ENCODE measurements around the gene ACAN.

ACAN gene

DNA sequence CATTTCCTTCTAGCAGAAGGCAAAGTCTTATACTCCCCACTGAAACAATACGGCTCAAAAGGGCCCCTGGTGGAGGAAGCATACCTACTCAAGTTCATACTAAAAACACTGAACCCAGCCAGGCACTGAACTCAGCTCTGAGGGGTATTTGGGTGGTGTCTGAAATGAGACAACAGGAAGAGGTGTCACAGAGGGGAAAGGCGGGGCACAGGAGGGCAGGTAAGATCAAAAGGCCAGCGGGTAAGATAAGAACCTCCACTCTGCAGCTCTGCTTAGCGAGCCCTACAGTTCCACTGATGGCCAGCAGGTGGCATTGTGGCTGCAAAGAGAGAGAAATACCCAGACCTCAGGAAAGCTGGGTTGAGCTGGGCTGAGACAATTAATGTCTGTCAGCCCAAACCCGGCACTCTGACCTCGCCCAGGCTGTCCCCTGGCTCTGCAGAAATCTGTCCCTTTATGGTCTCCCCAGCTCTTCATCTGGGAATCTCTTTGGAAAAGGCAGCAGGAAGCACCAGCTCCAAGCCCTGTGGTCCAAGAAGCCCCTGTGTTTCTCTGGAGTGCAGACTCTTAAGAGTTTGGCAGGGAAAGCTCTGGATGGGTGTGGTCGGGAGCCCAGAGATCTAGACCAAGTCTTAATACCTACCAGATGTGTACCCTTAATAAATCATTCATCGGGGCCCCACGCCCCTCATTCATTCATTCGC, 101.5 kb downstream of the ACAN start:
- Mint-ChIP-seq H3K27ac (peak overlapping the region; percentile 29), H3K36me3 (ENCODE audit: low read depth) (no peaks in the 10 kb centered on the region), H3K4me3 (no peak overlapping the region), H3K4me1 (ENCODE audit: low read depth) (peaks cover 20% of the 10 kb centered on the region), H3K27me3 (no peaks in the 10 kb centered on the region), H3K9me3 (no peaks in the 10 kb centered on the region)

DNA sequence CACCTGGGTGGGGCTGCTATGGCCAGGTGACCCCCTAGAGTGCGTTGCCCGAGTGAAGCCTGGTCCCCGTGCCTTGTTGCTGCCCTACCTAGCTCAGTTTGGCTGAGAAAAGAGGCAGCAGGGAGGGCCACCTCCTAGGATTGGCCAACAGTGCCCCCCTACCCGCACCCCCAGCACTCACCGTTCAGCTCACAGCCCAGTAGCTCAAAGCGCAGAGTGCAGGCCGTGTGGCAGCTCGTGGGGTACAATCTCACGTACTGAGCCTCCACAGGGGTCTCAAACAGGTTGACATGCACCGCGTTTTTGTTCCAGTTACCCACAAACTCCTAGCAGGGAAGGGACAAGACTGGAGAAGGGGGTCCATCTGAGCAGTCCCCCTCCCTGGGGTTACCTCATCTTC, 102.3 kb downstream of the ACAN start:
- no peak overlapping the region for H3K4me3 Mint-ChIP-seq
- no peaks in the 10 kb centered on the region for H3K9me3 Mint-ChIP-seq
- no peak overlapping the region for H3K27ac Mint-ChIP-seq
- no peaks in the 10 kb centered on the region for H3K27me3 Mint-ChIP-seq
- H3K36me3 Mint-ChIP-seq (ENCODE audit: low read depth): no peaks in the 10 kb centered on the region
- H3K4me1 Mint-ChIP-seq (ENCODE audit: low read depth): peaks cover 20% of the 10 kb centered on the region

DNA sequence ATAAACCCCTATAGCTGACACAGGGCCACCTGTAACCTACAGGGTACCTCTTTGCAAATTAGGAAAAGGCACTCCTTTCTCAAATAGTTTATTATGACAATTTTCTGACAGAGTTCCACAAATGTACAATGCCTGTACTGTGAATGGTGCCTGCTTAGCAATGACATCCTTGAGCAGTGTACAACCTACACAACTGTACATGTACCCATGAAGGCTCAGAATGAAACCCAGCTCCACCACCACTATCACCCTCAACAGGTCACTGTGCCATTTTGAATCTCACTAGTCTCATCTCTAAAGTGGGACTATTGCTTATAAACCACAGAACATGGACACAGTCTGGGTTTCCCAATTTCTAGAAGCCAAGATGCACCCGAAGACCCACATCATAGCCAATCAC, 102.9 kb downstream of the ACAN start:
- Mint-ChIP-seq H3K36me3 (ENCODE audit: low read depth) (no peaks in the 10 kb centered on the region), H3K9me3 (no peaks in the 10 kb centered on the region), H3K27me3 (no peaks in the 10 kb centered on the region), H3K27ac (no peak overlapping the region), H3K4me3 (no peak overlapping the region), H3K4me1 (ENCODE audit: low read depth) (peaks cover 25% of the 10 kb centered on the region)

DNA sequence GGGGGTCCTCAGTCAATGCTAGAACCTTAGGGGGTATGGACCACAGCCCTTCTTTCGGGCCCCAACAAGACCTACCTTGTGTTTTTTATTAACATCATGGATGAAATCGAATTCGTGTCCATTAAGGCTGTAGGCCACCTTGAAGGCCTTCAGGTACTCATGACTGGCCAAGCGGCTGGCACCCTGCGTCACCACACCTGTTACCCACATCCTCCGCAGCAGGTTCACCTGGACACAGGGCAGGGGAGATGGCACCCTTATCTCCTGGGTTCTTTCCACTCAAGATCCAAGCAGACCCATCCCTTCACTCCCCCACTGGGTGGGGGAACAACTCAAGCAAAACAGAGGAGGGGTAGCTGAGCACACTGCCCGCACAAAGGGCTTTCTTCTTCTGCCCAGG, 103.3 kb downstream of the ACAN start:
- no peak overlapping the region for H3K27ac Mint-ChIP-seq

DNA sequence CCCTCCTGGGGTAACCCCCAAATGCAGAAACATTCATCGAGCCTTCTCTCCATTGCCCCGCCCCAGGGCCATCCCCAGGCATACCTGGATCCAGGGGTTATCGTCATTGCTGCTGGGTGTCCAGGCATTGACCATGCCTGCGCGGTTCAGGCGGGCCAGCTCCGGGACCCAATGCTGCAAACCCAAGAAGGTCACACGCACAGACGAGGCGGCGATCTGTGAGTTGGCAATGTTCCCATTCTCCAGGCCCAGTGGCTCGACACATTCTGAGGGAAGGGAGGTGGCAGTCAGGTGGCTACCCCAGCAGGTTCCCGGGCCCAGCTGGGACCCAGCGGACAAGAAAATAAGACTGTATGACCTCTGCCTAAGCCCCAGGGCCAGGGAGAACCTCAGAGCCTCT, 103.9 kb downstream of the ACAN start:
- peaks cover 30% of the 10 kb centered on the region for H3K4me1 Mint-ChIP-seq (ENCODE audit: low read depth)

More for the DNA sequence above, 103.3 kb downstream of the ACAN start:
- H3K36me3 Mint-ChIP-seq (ENCODE audit: low read depth): no peaks in the 10 kb centered on the region
- no peaks in the 10 kb centered on the region for H3K27me3 Mint-ChIP-seq
- no peaks in the 10 kb centered on the region for H3K9me3 Mint-ChIP-seq
- H3K4me1 Mint-ChIP-seq (ENCODE audit: low read depth): peaks cover 26% of the 10 kb centered on the region
- H3K4me3 Mint-ChIP-seq: no peak overlapping the region

DNA sequence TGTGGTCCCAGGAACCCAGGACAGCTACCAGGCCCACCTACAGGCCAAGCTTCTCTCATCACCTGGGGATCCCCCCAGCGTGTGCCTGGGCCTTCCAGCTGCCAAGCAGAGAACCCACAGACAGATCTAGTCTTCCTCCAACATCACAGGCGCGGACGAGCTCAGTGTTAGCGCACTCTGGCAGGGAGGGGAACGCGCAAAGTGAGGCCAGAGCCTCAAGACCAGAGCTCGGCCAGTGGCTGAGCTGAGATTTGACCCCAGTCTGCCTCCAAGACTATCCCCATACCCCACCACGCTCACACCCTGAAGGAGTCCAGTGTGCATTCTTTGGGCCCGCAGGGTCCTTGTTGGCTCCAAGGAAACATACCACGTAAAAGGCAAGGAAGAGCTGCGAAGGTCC, 104.9 kb downstream of the ACAN start:
- no peaks in the 10 kb centered on the region for H3K36me3 Mint-ChIP-seq (ENCODE audit: low read depth)
- H3K4me1 Mint-ChIP-seq (ENCODE audit: low read depth): peaks cover 31% of the 10 kb centered on the region
- H3K27ac Mint-ChIP-seq: no peak overlapping the region
- H3K27me3 Mint-ChIP-seq: no peaks in the 10 kb centered on the region
- no peak overlapping the region for H3K4me3 Mint-ChIP-seq
- no peaks in the 10 kb centered on the region for H3K9me3 Mint-ChIP-seq

More for the DNA sequence above, 103.9 kb downstream of the ACAN start:
- H3K36me3 Mint-ChIP-seq (ENCODE audit: low read depth): no peaks in the 10 kb centered on the region
- H3K27ac Mint-ChIP-seq: no peak overlapping the region
- no peak overlapping the region for H3K4me3 Mint-ChIP-seq
- no peaks in the 10 kb centered on the region for H3K27me3 Mint-ChIP-seq
- H3K9me3 Mint-ChIP-seq: no peaks in the 10 kb centered on the region

DNA sequence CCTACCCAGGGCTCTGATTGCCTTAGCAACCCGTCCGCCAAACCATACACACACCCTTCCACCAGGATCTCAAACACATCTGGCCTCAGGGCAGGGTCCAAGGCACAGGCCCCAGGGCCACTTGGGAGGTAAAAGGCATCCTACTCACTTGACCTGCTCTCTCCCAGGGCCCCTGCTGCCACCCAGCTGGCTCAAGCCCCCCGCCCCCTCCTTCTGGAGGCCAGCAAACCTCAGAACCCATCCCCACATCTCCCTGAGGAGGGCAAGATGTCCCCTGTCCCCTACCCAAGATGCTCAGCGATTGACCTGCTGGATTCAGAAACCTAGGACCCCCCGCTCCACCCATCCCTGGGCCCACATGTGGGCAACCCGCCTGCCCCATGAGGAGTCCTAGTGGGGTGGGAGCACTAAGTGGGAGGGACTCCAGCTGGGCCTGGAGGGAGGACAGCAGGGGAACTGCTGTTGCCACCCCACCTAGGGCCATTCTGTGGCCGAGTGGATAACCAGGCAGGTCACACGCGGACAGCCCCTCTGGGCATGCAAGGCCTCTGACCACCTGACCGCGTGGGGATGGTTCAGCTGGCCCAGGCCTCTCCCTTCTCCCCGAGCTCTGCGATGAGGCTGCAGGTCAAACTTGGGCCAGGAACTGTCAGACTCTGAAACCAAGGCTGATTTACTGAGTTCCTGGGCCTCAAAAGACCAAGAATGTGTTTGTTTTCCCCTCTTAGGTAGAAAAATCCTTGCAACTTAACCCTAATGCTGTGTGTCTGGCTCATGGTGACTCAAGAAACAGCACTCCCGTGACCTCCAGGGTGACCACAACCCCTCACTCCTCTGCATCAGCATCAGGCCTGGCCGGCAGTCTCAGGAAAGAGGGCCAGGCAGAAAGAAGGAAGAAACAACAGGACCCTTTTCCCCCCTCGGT, 105.7 kb downstream of the ACAN start:
- H3K36me3 Mint-ChIP-seq (ENCODE audit: low read depth): no peaks in the 10 kb centered on the region
- H3K4me1 Mint-ChIP-seq (ENCODE audit: low read depth): peaks cover 32% of the 10 kb centered on the region
- H3K4me3 Mint-ChIP-seq: no peak overlapping the region
- no peaks in the 10 kb centered on the region for H3K27me3 Mint-ChIP-seq
- peak overlapping the region; percentile 5 for H3K27ac Mint-ChIP-seq
- no peaks in the 10 kb centered on the region for H3K9me3 Mint-ChIP-seq

DNA sequence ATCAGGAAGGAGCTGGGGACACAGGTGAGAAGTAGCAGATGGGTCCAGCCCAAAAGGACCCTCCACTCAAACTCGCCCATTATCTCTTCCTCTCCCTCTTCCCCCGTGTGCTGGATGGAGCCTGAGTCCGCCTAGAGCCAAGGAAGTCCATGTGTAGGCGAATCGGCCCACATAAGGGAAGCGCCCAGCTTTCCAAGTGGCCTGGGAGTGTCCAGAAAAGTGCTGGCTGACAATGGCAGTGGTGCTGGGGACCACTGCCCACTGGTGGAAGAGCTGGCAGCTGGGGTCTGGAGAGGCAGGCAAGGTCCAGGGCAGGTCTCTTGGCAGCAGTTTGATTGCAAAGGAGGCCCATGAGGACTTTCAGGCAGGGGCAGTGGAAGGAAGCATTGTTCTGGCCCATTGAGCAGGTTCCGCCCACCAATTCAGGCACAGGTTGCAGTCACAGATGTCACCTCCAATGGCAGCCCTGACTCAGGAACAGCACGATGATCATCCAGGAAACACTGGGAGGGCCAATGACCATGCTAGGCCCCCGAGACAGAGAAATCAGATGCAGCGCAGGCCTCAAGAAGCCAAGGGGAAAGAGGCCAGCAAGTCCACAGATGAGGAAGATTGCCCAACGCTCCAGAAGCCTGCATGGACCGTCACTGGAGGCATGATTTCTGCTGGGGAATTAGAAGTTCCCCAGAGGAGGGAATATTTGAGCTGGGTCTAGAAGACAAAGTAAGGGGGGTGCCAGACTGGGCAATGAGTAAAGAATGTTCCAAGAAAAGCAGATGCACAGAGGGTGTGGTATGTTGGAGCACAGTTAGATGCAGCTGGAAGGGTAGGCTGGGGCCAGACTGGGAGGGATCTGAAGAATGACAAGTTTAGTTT, 107.0 kb downstream of the ACAN start:
- Mint-ChIP-seq H3K9me3 (no peaks in the 10 kb centered on the region), H3K4me1 (ENCODE audit: low read depth) (peaks cover 20% of the 10 kb centered on the region), H3K27me3 (no peaks in the 10 kb centered on the region), H3K36me3 (ENCODE audit: low read depth) (no peaks in the 10 kb centered on the region), H3K4me3 (no peak overlapping the region), H3K27ac (no peak overlapping the region)

DNA sequence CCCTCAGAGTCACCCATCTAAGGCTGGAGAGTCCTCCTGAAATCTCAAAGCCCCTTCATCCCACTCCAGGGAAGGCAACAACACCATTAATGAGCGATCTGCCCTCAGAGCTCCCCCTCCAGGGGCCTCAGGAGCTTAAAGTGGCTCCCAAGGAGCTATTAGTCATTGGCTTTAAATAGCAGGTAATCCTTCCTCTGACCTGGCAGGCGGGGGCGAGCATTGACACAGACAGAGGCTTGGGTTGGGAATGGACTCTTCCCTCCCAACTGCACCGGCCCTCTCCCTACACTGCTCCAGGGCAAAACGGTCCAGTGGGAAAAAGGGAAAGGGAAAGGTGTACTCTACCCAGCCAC, 108.5 kb downstream of the ACAN start:
- Mint-ChIP-seq H3K27me3 (no peaks in the 10 kb centered on the region), H3K4me3 (peak overlapping the region; percentile 92), H3K36me3 (ENCODE audit: low read depth) (no peaks in the 10 kb centered on the region), H3K4me1 (ENCODE audit: low read depth) (peaks cover 19% of the 10 kb centered on the region), H3K27ac (no peak overlapping the region), H3K9me3 (no peaks in the 10 kb centered on the region)

DNA sequence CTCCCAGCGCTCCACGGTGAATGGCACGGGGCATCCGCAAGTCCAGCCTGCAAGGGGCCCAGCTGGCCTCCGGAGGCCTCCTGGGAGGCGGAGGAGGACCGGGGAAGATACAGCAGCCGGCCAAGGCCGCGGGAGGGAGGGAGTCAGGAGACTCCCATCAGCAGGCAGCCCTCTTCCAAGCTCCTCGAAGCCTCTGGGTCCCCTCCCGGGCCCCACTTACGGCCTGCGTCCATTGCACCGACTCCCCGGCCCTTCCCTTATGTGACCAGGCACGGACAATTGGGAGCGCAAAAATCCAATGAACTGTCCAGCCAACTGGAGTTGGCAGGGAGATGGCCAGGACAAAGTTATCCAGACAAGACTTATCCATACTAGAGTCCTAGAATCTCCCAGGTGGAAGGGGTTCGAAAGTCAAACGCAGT, 109.3 kb downstream of the ACAN start:
- H3K9me3 Mint-ChIP-seq: no peaks in the 10 kb centered on the region
- H3K4me1 Mint-ChIP-seq (ENCODE audit: low read depth): peaks cover 19% of the 10 kb centered on the region
- H3K27me3 Mint-ChIP-seq: no peaks in the 10 kb centered on the region
- no peaks in the 10 kb centered on the region for H3K36me3 Mint-ChIP-seq (ENCODE audit: low read depth)
- peak overlapping the region; percentile 92 for H3K4me3 Mint-ChIP-seq
- H3K27ac Mint-ChIP-seq: no peak overlapping the region

DNA sequence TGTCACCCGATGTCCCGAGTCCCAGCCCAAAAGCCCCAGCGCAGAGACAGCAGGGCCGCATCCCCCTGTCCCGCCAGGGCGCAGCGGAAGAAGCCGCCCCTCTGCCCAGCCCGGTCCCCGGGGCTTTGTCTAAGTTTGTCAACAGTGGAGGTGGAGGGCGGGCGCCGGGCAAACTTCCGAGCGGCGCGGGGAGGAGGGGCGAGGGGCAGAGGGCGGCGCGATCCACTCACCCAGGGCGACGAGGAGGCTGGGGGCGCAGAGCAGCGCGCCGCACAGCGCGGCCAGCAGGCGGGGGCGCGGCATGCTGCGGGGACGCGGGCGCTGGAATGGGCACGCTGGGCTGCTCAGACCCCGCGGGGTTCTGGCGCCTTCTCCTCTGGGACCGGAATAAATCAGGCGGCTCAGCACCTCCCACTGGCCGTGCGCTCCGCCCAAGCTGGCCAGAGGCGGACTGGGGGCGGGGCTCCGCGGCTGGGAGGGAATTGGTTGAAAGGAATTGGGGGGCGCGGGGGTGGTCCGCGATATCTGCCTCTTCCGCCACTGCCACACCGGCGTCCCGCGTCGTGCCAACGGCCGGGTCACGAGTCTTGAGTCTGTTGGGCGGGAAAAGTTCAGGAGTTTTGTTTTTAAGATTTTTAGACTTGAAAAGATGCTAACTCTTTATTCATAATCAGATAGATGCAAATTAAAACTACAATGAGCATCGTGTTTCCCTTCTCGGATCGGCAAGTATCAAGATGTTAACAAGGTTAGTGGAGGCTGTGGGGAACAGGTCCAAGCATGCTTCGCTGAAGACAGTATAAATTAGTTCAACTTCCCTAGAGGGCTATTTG, 110.0 kb downstream of the ACAN start, which contains the start of gene MFGE8:
MFGE8 (minus strand) TSS at position 363 of the 833 bp plus-strand sequence; CDS start at position 303, 60 bp downstream.
- H3K4me3 Mint-ChIP-seq: peak within 1 kb of the TSS; percentile 92
- peak within 1 kb of the TSS; percentile 94 for H3K27ac Mint-ChIP-seq
- H3K9me3 Mint-ChIP-seq: no peaks in the 10 kb centered on the region
- no peaks in the 10 kb centered on the region for H3K27me3 Mint-ChIP-seq
- H3K36me3 Mint-ChIP-seq (ENCODE audit: low read depth): no peaks in the 10 kb centered on the region
- H3K4me1 Mint-ChIP-seq (ENCODE audit: low read depth): peaks cover 23% of the 10 kb centered on the region

DNA sequence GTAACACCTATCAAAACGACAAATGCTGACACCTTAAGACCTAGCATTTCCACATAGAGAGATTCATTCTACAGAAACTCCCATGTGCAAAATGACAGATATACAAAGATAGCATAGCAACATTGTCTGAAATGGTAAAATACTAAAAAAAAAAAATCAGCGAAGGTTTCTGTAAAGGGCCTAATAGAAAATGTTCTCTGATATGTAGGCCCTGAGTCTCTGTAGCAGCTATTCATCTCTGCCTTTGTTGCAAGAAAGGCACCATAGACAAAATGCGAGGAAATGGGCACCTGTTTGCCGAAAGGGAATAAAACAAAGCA, 110.6 kb downstream of the ACAN start:
- H3K27me3 Mint-ChIP-seq: peaks cover 2% of the 10 kb centered on the region
- no peaks in the 10 kb centered on the region for H3K36me3 Mint-ChIP-seq (ENCODE audit: low read depth)
- H3K4me1 Mint-ChIP-seq (ENCODE audit: low read depth): peaks cover 26% of the 10 kb centered on the region
- peak overlapping the region; percentile 94 for H3K27ac Mint-ChIP-seq
- H3K4me3 Mint-ChIP-seq: peak overlapping the region; percentile 92
- no peaks in the 10 kb centered on the region for H3K9me3 Mint-ChIP-seq

DNA sequence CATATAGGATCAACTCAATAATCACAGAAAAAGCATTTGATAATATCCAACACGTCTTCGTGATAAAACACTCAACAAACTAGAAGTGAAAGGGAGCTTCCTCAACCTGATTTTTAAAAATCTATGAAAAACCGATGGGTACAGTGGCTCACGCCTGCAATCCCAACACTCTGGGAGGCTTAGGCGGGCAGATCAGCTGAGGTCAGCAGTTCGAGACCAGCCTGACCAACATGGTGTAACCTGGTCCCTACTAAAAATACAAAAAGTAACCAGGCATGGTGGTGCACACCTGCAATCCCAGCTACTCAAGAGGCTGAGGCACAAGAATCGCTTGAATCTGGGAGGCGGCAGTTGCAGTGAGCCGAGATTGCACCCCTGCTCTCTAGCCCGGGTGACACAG, 112.1 kb downstream of the ACAN start:
- Mint-ChIP-seq H3K4me1 (ENCODE audit: low read depth) (peaks cover 34% of the 10 kb centered on the region), H3K27ac (no peak overlapping the region), H3K27me3 (peaks cover 5% of the 10 kb centered on the region), H3K36me3 (ENCODE audit: low read depth) (no peaks in the 10 kb centered on the region), H3K9me3 (no peaks in the 10 kb centered on the region), H3K4me3 (no peak overlapping the region)

DNA sequence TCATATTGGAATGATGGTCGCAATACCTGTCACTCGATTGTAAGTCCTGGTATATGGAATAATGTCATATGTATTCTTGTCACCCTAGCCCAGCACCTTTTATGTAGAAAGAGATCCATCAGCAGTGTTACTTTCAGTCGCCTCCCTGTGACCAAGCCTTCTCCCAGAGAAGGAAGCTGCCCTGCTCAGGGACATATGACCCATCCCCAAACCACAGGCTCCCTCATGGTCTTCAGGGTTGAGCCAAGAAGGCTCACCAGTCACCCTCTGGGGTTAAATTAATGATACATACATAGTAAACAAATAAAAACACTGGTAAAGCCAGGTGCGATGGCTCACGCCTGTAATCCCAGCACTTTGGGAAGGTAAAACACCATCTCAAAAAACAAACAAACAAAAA, 114.5 kb downstream of the ACAN start:
- H3K4me3 Mint-ChIP-seq: no peak overlapping the region
- H3K9me3 Mint-ChIP-seq: no peaks in the 10 kb centered on the region
- H3K27ac Mint-ChIP-seq: no peak overlapping the region
- peaks cover 8% of the 10 kb centered on the region for H3K27me3 Mint-ChIP-seq
- no peaks in the 10 kb centered on the region for H3K36me3 Mint-ChIP-seq (ENCODE audit: low read depth)
- H3K4me1 Mint-ChIP-seq (ENCODE audit: low read depth): peaks cover 28% of the 10 kb centered on the region
